Karpas-422 (cell line): Measurements from ENCODE around the gene DNMT3L. TPM values are rescaled to one million over a fixed set of nuclear protein-coding genes. Genes with fewer than 3 reads are reported as not detected.

Source experiments
- small RNA-seq: library from RNA; depleted of rRNA; stranded (forward); fragments of <200 nt; gene quantifications from one replicate; pipeline ENCODE3, GENCODE V24; 2014
- total RNA-seq: library from RNA; depleted of rRNA; stranded (reverse); fragments of >200 nt; shearing (Covaris generic); gene quantifications from 2 replicates; pipeline ENCODE4 v1.2.3, GENCODE V29; 2014; ENCODE audit warnings: low replicate concordance; rRNA removed

DNMT3L gene
- total RNA-seq, 1 experiment from 2014 or later = not detected

Small RNAs within 50 kb of the gene (small RNA-seq; reads per million reads assigned to genes)
- gene AP001059.3 = not detected

Other genes with a start within 250 kb of the DNMT3L start
- gene TRAPPC10, start 249.6 kb downstream of the DNMT3L start, total RNA-seq = 24.0 and 40.3 TPM in 2 replicates
- gene PWP2, start 154.5 kb downstream of the DNMT3L start, total RNA-seq = 0.29 and 1.0 TPM in 2 replicates
- 3.1 and 14.9 TPM in 2 replicates for gene GATD3, start 128.2 kb downstream of the DNMT3L start, total RNA-seq
- gene ICOSLG, start 21.0 kb downstream of the DNMT3L start, total RNA-seq = 0.37 and 0.83 TPM in 2 replicates
- not detected in 2 replicates for gene AIRE, start 24.0 kb upstream of the DNMT3L start, total RNA-seq
- 68.8 and 150 TPM in 2 replicates for gene PFKL, start 38.2 kb upstream of the DNMT3L start, total RNA-seq
- 7.9 and 12.8 TPM in 2 replicates for gene CFAP410, start 77.5 kb upstream of the DNMT3L start, total RNA-seq
- gene TRPM2, start 91.7 kb upstream of the DNMT3L start, total RNA-seq = 0.90 TPM in 1 of 2 replicates, not detected in the other
- gene LRRC3, start 193.6 kb upstream of the DNMT3L start, total RNA-seq = not detected in 2 replicates